Hematopoietic multipotent progenitor cell treated with erythropoietin and hydrocortisone succinate and interleukin-3 and kit ligand, for 17 days (in vitro differentiated cells): Measurements from ENCODE around the gene COG4.
A peak's percentile ranks its signal among the peaks of the same experiment; 100 is the strongest.
"Not testable (repeated sequence)": the region's sequence is repeated elsewhere in the genome, so short reads cannot be mapped to it uniquely, and the experiment has no call there.

Source experiments
- DNase-seq: peaks from one replicate; pipeline ENCODE4 v3.0.0-alpha.2; 2015; ENCODE audit warnings: low spot score

Gene COG4

DNA sequence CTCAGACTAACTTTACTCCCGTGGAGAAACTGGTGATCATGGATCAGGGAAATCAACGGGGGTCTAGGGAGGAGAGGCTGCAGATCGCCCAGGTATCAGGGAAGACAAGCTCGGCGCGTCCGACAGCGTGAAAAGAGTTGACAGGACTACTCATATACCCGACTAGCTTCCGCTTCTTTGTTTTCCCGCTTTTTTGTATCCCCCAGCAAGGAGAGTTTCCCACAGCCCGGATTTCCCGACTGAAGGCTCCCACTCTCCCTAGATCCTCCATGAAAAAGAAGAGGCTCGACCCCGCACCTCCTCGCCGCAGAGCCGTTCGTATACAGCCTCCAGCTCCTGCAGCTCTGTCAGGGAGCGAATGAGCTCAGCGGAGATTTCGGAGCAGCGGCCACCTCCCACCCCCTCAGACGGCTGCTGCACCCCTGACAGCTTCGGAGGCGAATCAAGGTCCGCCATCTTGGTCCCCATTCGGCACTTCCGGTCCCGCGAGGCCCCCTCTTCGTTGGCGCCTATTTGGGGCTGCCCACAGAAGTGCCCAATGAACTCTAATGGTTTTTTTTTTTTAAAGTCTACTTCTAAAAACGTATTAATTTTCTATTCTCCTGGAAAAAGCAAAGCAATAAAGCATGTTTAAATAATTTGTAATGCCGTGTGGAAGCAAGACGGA lies at the start of gene COG4:
Gene COG4 (minus strand): TSS at position 479 of the 667 bp plus-strand sequence. CDS start 11 bp downstream, at position 468.
- DNase-seq, result peak; percentile 93

- no peak for DNase-seq
Observed at GRCh38 chr16:70572926-70573270, 49.5 kb upstream of the COG4 start.

GRCh38 chr16:70572050-70572925 lies 48.9 kb upstream of the COG4 start:
- DNase-seq, result no peak

GRCh38 chr16:70571623-70572022 lies 48.3 kb upstream of the COG4 start:
- no peak for DNase-seq

- no peak for DNase-seq
Observed at GRCh38 chr16:70570967-70571570, 47.7 kb upstream of the COG4 start.

- DNase-seq, result no peak
Observed at GRCh38 chr16:70569752-70570151, 46.4 kb upstream of the COG4 start.

- DNase-seq, result no peak
Observed at GRCh38 chr16:70568601-70569237, 45.4 kb upstream of the COG4 start.

DNA sequence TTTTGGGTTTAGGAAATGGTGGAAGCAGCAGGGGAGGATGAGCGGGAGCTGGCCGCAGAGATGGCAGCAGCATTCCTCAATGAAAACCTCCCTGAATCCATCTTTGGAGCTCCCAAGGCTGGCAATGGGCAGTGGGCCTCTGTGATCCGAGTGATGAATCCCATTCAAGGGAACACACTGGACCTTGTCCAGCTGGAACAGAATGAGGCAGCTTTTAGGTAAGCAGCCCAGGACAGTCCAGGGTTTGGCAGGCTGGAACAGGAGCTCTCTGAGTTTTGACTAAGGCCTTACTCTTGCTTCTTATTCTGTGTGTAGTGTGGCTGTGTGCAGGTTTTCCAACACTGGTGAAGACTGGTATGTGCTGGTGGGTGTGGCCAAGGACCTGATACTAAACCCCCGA lies 41.7 kb upstream of the COG4 start:
- no peak for DNase-seq

GRCh38 chr16:70563636-70564035 lies 40.3 kb upstream of the COG4 start:
- DNase-seq, result no peak

GRCh38 chr16:70561623-70562022 lies 38.3 kb upstream of the COG4 start:
- DNase-seq, result no peak

DNA sequence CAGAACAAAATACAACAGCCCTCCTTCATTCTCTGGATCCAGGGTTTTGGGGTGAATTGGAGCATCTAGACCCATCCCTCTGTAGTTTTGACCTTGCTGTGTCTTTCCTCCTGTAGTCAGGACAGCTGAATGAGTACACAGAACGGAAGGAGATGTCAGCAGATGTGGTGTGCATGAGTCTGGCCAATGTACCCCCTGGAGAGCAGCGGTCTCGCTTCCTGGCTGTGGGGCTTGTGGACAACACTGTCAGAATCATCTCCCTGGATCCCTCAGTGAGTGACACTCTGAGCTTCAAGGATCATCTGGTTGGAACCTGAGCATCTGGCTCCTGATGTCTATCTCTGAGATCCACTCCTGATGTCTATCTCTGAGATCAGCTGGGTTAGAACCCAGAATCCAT lies 32.7 kb upstream of the COG4 start:
- DNase-seq, result no peak

GRCh38 chr16:70553645-70554044 lies 30.3 kb upstream of the COG4 start:
- DNase-seq, result no peak

GRCh38 chr16:70552675-70553074 lies 29.3 kb upstream of the COG4 start:
- no peak for DNase-seq

DNA sequence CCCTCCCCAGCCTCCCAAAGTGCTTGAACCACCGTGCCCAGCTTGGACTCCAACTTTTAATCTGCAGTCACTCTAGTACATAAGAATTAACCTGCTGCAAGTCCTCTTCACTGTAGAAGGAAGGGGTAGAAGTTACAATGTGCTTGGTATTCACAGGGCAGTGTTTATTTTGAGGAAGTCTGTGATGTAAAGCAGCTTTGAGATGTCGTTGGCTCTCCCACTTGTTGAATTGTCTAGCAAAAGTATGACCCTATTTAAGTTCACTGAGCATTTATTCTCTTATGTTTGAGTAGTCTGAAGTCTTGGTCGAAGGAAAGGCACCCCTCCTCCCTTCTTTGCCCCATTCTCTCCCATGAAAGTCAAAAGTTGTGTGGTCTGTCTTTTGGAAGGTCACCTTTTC lies 28.4 kb upstream of the COG4 start:
- no peak for DNase-seq

- DNase-seq, result no peak
Observed at GRCh38 chr16:70550082-70550481, 26.7 kb upstream of the COG4 start.

GRCh38 chr16:70548936-70549335 lies 25.6 kb upstream of the COG4 start:
- DNase-seq, result no peak

DNA sequence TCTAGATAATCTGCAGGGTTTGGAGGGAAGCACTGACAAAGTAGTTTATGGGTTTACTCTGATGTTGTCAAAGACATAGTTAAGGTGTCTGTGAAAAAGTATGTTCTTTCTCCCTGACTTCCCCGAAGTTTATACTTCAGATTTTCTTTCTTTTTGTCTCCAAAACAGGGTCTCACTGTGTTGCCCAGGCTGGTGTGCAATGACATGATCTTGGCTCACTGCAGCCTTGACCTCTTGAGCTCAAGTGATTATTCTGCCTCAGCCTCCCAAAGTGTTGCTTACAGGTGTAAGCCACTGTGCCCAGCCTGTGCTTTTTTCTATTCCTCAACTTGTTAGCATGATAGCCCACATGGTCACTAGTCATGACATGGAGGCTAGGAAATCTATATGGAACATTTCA lies 21.2 kb upstream of the COG4 start:
- no peak for DNase-seq

DNA sequence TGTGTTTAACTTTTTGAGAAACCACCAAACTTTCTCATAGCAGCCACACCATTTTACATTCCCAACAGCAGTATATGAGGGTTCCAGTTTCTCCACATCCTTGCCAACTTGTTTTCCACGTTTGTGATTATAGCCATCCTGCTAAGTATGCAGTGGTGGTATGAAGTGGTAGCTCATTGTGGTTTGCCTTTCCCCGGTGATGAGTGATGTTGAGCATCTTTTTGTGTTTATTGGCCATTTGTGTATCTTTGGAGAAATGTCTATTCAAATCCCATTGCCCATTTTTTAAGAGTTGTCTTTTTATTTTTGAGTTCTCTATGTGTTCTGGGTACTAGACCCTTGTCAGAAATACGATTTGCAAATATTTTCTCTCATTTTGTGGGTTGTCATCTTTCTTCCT lies 17.6 kb upstream of the COG4 start:
- no peak for DNase-seq

- DNase-seq, result peak; percentile 75
Observed at GRCh38 chr16:70534971-70535370, 11.6 kb upstream of the COG4 start.

GRCh38 chr16:70529954-70530353 lies 6.6 kb upstream of the COG4 start:
- not testable (repeated sequence) for DNase-seq

GRCh38 chr16:70529051-70529777 lies 5.9 kb upstream of the COG4 start:
- peak; percentile 82 for DNase-seq
